Lower lobe of right lung (tissue), 2 donors: Measurements from ENCODE around the gene DLGAP1. TPM values are rescaled to one million over a fixed set of nuclear protein-coding genes. Genes with fewer than 3 reads are reported as not detected.
A peak's percentile ranks its signal among the peaks of the same experiment; 100 is the strongest.

Experiments used
- ATAC-seq, 2 donors: fragments of 200-7000 bp; cut with Tn5 transposase; one replicate each; pipeline ENCODE4 v1.9.1; 2020 to 2022; ENCODE audit warnings: mild to moderate bottlenecking in 2 of 2, moderate library complexity in 2 of 2
- DNase-seq: peaks from one replicate; pipeline ENCODE4 v3.0.0-alpha.2; 2020
- H3K27ac ChIP-seq: fragments of 200-600 bp; one replicate; pipeline ENCODE4 v1.8.0; 2022
- H3K27me3 ChIP-seq: fragments of 200-600 bp; one replicate; pipeline ENCODE4 v1.8.0; 2022; ENCODE audit warnings: low read depth
- H3K36me3 ChIP-seq: fragments of 200-600 bp; one replicate; pipeline ENCODE4 v1.8.0; 2022; ENCODE audit warnings: mild to moderate bottlenecking
- H3K4me1 ChIP-seq: fragments of 200-600 bp; one replicate; pipeline ENCODE4 v1.8.0; 2022
- H3K4me3 ChIP-seq: fragments of 200-600 bp; one replicate; pipeline ENCODE4 v1.8.0; 2022; ENCODE audit warnings: mild to moderate bottlenecking
- H3K9me3 ChIP-seq: fragments of 200-600 bp; one replicate; pipeline ENCODE4 v1.8.0; 2022
- intact Hi-C: fragments of 100-400 bp; cut with DNase I; formaldehyde crosslinking; loops from one replicate; pipeline ENCODE4 v1.11.0; 2022
- total RNA-seq: library from RNA; stranded (reverse); fragmentation: NEBNext Ultra II Directional; extraction: Animal tissue kit (Norgen Biotek cat#: 25700); gene quantifications from one replicate; pipeline ENCODE4 v1.2.1, GENCODE V29; 2021
- TF ChIP-seq, protein P1 (sequence below): fragments of 200-600 bp; IDR thresholded peaks from one replicate; pipeline ENCODE4 v1.8.0; 2022; ENCODE audit warnings: antibody characterized with exemption, mild to moderate bottlenecking
- donor health status: DM: no; HTN: yes; CAD: no; lungs with severe emphysema.

DLGAP1 gene
- total RNA-seq, 1 donor from 2014 or later, result 3.8 TPM

DNA sequence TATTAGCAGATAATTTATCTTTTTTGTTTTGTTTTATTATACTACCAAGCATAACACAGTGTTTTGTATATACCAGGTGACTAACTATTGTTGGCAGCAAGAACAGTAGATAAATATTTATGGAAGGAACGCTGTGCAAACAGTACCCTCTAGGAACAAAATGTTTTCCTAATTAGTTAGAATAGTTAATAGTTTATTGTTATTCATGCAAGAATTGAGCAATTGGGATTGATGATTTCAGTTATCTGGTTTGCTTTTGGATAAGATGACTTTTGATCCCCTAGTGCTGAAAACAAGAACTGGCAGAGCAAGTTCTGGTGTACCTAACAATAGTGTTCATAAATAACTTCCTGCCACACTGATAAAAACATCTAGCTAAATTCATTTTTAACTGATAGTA lies 681.8 kb downstream of the DLGAP1 start:
- Histone ChIP-seq H3K36me3 (no peaks in the 10 kb centered on the region), H3K4me3 (no peak overlapping the region), H3K4me1 (peaks cover 26% of the 10 kb centered on the region), H3K27me3 (no peaks in the 10 kb centered on the region), H3K27ac (no peak overlapping the region), H3K9me3 (no peaks in the 10 kb centered on the region)
- intact Hi-C loops, result loop anchor here (5.0 kb wide), 1 partner anchor 224 kb away; no protein-coding TSS in a partner anchor
- TF ChIP-seq, protein P1, sequence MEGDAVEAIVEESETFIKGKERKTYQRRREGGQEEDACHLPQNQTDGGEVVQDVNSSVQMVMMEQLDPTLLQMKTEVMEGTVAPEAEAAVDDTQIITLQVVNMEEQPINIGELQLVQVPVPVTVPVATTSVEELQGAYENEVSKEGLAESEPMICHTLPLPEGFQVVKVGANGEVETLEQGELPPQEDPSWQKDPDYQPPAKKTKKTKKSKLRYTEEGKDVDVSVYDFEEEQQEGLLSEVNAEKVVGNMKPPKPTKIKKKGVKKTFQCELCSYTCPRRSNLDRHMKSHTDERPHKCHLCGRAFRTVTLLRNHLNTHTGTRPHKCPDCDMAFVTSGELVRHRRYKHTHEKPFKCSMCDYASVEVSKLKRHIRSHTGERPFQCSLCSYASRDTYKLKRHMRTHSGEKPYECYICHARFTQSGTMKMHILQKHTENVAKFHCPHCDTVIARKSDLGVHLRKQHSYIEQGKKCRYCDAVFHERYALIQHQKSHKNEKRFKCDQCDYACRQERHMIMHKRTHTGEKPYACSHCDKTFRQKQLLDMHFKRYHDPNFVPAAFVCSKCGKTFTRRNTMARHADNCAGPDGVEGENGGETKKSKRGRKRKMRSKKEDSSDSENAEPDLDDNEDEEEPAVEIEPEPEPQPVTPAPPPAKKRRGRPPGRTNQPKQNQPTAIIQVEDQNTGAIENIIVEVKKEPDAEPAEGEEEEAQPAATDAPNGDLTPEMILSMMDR, result no peak
- DNase-seq (no peak), ATAC-seq (peak in 1 of 2 donors; percentile 27)

DNA sequence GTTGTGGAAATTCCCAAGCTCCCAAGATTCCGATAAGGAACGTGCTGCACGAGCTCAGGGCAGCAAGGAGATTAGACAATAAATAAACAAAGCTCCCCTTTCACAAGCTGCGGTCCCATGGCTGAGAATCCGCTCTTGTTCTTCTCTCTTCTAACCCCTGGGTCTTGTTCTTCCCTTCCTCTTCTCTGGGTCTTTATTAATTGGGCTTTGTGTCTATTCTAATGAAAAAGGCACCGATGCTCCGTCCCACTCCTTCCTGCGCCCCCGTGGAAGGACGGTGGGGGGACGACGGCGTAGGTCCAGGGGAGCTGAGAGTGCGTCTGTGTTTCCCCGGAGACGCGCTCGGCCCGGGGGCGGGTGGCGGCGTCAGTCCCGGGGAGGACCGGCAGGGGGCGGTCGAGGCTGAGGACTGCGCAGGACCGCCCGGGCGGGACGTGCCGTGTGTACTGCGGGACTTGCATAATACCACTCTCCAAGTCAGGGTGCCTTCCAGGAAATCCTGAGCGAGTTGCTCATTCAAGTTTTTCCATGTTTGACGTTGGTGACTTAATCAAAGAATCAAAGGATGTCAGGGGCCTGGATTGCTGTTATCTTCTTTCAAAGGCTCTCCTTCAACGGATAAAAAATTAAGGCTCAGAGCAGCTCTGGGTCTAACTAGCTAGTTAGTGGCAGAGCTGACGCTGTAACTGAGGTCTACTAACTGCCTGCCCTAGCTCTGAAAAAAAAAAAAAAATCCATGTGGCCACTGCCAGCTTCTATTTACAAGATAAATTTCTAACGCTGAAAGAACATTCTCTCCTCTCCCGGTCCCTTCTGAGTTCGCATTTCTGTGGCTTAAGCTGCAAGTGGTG lies 683.8 kb downstream of the DLGAP1 start:
- intact Hi-C loops, result loop anchor here (5.0 kb wide), 1 partner anchor 226 kb away; no protein-coding TSS in a partner anchor
- peak; percentile 91 for DNase-seq
- Histone ChIP-seq H3K4me3 (peak overlapping the region; percentile 31), H3K27me3 (no peaks in the 10 kb centered on the region), H3K36me3 (no peaks in the 10 kb centered on the region), H3K9me3 (no peaks in the 10 kb centered on the region), H3K4me1 (peaks cover 26% of the 10 kb centered on the region), H3K27ac (peak overlapping the region; percentile 32)
- peak; percentile 99 to 100 for ATAC-seq
- TF ChIP-seq, protein P1, result peak; percentile 98

DNA sequence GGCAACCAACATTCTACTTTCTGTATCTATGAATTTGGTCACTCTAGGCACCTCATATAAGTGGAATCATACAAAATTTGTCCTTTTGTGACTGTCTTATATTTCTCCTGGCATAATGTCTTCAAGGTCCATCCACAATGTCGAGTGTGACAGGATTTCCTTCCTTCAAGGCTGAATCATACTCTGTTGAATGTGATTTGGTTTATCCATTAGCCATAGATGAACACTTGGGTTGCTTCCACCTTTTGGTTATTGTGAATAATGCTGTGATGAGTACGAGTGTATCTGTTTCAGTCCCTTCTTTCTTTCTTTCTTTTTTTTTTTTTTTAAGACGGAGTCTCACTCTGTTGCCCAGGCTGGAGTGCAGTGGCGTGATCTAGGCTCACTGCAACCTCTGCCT lies 693.8 kb downstream of the DLGAP1 start:
- ATAC-seq, result no peak
- Histone ChIP-seq H3K36me3 (no peaks in the 10 kb centered on the region), H3K4me3 (no peak overlapping the region), H3K4me1 (no peaks in the 10 kb centered on the region), H3K27me3 (no peaks in the 10 kb centered on the region), H3K27ac (no peak overlapping the region), H3K9me3 (peaks cover 17% of the 10 kb centered on the region)
- TF ChIP-seq, protein P1, result no peak
- no peak for DNase-seq
- intact Hi-C loops, result no loop called here

DNA sequence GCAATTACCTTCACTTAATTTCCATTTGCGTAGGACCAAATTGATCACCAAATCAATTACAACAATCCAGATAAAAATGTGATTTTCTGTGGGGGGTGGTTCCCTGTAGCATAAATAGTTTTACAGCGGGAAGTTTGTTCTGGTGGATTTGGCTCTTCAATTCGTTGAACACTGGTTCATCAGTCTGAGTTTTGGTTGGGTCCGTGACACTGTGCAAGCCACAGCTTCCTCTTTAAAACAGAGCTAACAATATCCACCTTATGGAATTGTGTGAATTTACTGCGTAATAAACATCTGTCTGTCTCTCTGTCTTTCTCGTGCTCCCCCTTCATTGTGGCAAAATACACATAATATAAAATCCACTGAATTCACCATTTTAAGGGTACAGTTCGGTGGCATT lies 694.4 kb downstream of the DLGAP1 start:
- DNase-seq, result no peak
- H3K4me1 ChIP-seq, result no peaks in the 10 kb centered on the region
- TF ChIP-seq, protein P1, result no peak
- no peaks in the 10 kb centered on the region for H3K36me3 ChIP-seq
- no peaks in the 10 kb centered on the region for H3K27me3 ChIP-seq
- intact Hi-C loops, result no loop called here
- ATAC-seq, result no peak
- H3K9me3 ChIP-seq, result peaks cover 19% of the 10 kb centered on the region
- H3K27ac ChIP-seq, result no peak overlapping the region
- no peak overlapping the region for H3K4me3 ChIP-seq

DNA sequence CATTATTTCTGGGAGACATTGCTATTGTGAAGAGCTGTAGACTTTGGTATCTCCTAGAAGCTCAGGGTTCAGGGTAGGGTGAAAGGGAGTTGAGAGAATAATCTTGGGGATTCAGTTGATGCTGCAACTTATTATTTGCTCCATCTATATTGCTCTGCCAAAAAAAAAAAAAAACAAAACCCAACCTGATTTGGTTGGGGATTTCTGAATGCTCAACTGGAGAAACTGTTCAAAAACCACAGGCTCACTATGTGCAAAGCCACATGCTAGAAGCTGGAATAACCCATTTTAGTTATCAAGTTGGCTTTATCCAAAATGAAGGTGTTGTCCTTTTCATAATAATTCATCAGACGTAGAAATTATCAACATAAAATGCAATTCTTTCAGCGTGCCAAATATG lies 696.0 kb downstream of the DLGAP1 start:
- no peak for ATAC-seq
- Histone ChIP-seq H3K27me3 (no peaks in the 10 kb centered on the region), H3K27ac (no peak overlapping the region), H3K4me1 (no peaks in the 10 kb centered on the region), H3K36me3 (no peaks in the 10 kb centered on the region), H3K4me3 (no peak overlapping the region), H3K9me3 (peaks cover 19% of the 10 kb centered on the region)
- no peak for DNase-seq
- TF ChIP-seq, protein P1, result no peak
- intact Hi-C loops, result no loop called here
